HG03457 (cell line): ENCODE data around the gene B3GLCT.
"Not testable (repeated sequence)": the region's sequence is repeated elsewhere in the genome, so short reads cannot be mapped to it uniquely, and the experiment has no call there.

Experiments
- ATAC-seq: cut with Tn5 transposase; IDR thresholded peaks from one replicate; pipeline ENCODE4 v1.9.1; 2021; ENCODE audit warnings: moderate number of reproducible peaks; ENCODE audit not compliant: unreplicated experiment

Gene B3GLCT

GRCh38 chr13:31182987-31183386, 16.8 kb upstream of the B3GLCT start:
- ATAC-seq = no peak

DNA sequence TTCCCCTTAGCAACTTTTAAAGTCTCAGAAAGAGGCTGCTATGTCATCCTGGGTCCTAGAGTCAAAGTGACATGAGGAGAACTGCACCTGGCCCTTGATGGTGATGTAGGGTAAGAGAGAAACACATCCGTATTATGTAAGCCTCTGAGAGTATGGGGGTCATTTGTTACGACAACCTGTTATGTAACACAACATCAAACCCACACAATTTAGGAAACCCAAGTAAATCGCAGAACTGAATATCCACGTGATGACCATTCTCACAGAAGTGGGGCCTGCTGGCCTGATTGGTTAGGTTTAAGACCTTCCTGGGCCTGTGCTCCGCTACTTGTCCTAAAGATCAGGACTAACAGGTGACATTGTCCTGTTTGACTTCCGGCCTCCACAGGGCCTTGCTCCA, 15.3 kb upstream of the B3GLCT start:
- ATAC-seq = no peak

DNA sequence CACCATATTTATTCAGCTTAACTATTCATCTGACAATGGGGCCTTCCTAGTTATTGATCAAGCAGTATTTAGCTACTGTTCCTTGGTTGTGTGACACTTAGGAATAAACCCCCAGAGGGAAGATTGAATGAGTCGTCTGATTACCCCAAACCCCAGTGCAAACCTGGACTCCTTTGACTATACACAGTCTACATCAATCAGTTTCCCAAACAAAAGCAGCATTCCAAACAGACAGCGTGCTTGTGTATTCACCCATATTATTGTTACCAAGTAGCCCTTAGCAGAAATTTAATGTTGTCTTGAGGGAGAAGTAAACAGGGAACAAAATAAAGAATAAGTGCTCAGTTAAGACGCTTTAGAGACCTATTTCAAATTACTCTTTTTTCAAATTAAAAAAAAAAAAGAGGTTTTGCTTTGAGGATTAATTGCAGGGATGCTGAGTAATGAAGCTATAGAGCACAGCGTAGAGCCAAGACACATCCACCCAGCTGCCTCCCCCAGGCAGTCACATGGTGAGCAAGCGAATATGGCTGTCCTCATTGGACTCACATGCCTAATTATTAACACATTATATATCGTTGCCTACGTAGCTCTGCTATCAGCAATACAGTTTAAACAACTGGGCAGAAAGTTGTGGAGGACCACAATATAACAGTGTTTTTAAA, 14.7 kb upstream of the B3GLCT start:
- no peak for ATAC-seq

- ATAC-seq = no peak
Measured at GRCh38 chr13:31191748-31192147, 8.0 kb upstream of the B3GLCT start.

- no peak for ATAC-seq
Measured at GRCh38 chr13:31192306-31192705, 7.5 kb upstream of the B3GLCT start.

DNA sequence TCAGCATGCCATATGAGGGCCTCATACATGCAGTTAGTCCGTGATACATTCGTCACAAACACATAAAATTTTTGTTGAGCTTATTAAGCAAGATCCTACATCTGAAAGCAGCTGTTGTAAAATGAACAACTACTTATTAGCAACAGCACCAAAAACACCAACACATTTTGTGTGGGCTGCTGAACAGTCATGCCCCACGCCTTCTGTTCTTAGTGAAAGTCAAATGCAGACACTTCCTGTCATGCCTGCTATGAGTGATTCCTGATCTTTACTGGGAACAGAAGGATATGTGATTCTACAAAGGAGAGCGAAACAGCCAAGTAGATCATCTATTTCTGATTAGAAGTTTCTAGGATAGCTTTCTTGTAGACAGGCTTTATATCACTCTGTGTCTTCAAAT, 4.2 kb upstream of the B3GLCT start:
- no peak for ATAC-seq

GRCh38 chr13:31196992-31197391, 2.8 kb upstream of the B3GLCT start:
- ATAC-seq = no peak

DNA sequence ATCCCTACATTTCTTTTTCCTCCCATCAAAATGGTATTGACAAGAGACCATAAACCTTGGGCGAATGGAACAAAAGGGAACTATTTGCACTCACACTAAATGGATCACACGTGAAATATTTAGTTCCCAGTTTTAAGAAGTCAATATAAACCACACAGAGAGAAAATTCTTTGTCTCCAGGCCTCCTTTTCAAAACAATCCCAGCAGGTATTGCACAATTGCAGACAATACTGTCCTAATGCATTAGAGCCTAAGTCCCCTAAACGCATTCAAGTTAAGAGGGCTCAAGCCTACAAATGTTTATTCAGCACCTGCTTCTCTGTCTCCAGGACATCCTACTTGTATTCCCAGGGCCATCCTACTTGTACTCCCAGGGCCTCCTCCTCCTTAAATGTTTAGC, 1.3 kb upstream of the B3GLCT start:
- no peak for ATAC-seq

DNA sequence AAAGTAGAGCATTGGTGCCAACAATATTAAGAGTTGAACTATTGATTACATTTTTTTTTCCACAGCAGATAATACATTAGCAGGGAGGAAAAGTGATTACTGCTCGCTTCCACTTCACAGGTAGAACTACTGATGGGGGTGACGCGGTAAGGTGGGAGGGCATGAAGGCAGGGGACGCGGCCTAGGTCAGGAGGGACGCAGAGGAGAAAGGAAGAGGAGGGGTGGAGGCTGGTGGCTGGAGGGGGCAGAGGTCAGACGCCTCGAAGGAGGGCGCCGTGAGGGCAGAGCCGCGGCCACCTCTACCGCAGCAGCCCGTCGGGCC, 287 bp upstream of the B3GLCT start:
- no peak for ATAC-seq

DNA sequence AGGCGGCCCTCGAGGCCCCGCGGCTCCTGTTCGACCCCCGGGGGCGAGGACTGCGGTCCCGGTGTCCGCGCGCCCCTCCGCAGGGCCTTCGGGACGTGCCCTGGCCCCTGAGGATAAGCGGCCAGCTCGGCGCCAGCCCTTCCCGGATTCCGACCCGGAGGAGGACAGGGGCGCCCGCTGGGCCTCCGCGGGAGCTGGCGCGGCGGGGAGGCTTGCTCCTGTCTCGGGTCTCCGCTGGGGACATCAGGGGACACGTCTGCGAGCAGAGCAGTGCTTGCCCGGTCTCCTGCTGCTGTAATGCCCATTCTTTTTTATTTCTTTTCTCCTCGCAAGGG, 829 bp downstream of the B3GLCT start:
- peak; percentile 5 for ATAC-seq

GRCh38 chr13:31201341-31202031, 1.7 kb downstream of the B3GLCT start:
- ATAC-seq = no peak

DNA sequence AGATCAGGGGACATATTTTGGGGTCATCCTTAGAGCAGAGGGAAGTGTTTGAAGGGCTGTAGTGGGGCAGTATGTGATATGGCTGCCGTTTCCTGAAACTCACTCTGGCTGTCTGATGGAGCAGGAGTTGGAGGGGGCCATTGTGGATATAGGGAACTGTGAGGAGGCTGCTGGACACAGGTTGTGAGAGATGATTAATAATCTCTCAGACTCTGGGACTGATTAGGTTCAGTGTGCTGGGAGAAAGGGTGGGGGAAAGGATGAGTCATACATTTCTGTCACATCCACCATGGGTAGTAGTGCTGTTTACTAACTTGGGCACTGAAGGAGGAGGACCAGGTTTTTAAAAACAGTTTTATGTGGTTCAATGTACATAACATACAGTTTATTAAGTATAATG, 4.8 kb downstream of the B3GLCT start:
- no peak for ATAC-seq

DNA sequence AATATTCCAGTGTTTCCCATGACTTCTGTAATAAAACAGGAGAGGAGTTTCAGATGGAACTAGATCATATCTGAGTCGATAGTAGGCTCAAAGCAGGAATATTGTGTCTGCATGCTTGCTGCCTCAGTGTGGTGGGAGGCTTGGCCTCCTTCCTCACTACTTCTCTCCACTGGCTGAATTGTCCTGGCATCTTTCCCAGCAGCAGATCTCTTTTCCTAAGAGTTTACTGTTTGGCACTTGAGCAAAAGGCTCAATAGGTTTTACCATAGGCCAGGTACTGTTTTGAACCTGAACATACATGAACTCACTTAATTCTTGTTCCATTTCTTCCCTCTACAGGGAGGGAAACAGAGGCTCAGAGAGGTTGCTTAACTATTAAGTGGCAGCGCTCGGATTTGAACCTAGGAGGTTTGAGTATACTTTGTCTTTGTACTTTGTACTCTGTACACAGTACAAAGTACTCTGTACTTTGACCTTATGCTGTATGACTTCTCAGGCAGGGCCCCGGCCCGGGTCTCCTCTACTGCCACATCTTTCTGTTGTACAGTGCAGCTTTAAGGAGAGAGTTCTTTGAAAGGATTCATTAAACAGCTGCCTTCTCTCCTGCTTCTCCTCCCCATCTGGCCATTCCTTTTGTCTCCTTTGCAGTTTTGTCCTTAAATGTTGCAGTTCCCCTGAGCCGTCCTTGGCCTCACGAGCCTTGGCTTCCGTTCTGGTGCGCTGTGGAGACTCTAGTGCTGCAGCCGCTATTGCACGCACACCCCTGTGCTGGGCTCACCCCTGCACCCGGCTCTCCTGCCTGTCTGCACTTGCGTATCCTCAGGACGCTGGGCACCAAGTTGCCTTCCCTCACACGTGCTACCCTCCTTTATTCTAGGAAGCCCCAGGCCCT, 8.1 kb downstream of the B3GLCT start:
- no peak for ATAC-seq

DNA sequence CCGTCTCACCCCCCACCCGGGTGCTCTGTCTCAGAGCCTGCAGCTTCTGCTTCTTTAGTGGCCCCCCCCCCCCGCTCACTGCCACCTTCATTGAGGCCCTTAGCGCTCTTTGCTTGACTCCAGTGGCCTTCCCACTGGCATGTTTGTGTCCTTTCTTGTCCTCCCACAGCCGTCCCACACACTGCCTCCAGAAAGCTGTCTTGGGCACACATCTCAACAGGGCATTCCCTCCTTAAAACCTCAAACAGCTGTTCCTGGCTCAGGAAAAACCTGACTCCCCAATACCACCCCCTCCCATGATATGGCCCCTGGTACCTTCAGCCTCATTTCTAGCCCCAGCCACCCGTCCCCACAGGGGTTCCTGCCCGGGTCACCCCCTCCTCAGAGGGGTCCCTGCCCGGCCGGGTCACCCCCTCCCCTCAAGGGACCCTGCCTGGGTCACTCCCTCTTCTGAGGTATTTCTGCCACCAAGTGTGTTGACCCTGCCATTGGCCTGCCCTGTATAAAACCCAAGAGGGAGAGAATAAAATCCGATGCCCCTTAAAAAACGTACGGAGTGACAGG, 8.9 kb downstream of the B3GLCT start:
- no peak for ATAC-seq

DNA sequence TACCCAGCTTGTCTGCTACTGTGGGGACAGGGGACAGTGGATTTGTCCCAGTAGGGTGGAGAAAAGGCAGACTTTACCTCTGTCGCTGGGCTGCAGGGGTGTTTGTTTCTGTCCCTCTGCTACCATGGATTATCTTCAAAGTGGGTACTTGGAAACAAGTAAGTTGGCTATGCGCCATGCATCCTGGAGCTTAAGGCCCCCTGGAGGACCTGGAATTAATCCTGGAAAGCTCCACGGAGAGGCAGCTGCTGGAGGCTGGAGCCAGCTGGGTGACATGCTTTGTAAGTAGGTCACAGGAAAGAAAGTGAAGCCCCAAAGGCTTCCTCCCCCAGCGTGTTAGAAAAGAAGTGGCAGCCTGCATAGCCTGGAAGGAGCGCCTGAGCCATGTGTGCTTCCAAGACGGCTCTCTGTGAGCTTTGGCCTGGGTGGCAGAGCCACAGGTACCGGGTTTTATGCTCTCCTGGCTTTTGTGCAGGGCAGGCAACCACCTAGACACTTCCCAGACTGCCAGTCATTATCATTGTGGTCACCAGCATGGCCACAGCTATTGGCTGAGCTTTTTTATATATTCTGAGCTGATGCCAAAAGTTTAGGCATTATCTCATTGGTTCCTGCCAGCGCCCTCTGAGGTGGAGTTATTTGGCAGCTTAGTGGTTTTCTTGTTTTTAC, 9.5 kb downstream of the B3GLCT start:
- ATAC-seq = no peak

DNA sequence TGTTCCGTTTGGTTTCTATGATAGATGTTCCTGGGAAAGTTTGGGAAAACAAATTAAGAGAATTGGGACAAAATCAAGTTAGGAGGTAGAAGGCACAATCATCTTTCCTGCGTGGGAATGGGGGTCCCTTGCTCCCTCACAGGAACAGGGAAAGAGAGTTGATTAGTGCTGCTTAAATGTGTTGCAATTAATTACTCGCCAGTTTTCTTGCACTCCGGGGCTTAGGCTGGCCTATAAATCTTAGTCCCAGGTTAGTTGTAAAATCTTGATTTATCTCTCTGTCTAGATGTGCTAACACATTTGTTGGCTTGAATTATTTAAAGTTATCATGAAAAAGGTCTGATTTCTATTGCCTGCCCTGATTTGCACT, 10.1 kb downstream of the B3GLCT start:
- no peak for ATAC-seq

GRCh38 chr13:31213651-31214289, 14.0 kb downstream of the B3GLCT start:
- no peak for ATAC-seq

- ATAC-seq = no peak
Measured at GRCh38 chr13:31214435-31214834, 14.7 kb downstream of the B3GLCT start.

DNA sequence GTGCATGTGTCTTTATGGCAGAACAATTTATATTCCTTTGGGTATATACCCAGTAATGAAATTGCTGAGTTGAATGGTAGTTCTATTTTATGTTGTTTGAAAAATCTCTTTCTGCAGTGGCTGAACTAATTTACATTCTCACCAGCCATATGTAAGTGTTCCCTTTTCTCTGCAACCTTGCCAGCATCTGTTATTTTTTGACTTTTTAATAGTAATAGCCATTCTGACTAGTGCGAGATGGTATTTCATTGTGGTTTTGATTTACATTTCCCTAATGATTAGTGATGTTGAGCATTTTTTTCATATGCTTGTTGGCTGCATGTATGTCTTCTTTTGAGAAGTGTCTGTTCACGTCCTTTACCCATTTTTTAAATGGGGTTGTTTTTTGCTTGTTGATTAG, 17.1 kb downstream of the B3GLCT start:
- not testable (repeated sequence) for ATAC-seq

DNA sequence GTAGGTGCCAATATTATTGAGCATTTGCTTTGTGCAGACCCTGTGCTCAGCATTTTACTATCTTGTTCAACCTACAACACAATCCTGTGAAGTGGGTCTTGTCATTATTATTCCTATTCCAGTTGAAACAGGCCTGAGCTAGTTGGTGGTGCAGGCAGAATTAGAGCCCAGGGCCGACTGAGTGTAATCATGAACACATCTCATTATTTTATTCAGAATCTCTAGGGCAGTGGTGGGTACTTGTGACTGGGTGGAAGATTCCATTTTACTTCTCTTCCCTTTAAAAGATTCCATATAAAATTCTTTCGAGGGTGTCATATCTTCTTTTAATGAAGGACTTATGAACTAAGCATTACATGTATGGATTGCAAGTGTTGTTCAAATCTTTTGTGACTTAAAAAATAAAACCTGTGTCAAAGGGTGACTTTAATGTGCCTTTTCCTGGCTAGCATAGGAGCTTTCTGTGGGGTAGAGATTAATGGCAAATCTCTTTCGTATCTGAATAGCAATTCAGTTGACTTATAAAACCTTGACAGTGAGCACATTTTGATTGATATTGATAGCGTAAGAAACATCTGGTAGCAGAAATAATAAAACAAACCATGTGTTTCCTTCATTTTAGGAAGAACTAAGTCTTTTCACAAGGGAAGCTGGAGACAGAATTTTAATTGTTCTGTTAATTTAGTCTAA, 20.3 kb downstream of the B3GLCT start:
- no peak for ATAC-seq
